ENCODE measurements around the gene BACH2.
"Not testable (repeated sequence)": the region's sequence is repeated elsewhere in the genome, so short reads cannot be mapped to it uniquely, and the experiment has no call there.

Gene BACH2

GRCh38 chr6:89928604-89929003, 368.0 kb downstream of the BACH2 start:
- no peak for DNase-seq

DNA sequence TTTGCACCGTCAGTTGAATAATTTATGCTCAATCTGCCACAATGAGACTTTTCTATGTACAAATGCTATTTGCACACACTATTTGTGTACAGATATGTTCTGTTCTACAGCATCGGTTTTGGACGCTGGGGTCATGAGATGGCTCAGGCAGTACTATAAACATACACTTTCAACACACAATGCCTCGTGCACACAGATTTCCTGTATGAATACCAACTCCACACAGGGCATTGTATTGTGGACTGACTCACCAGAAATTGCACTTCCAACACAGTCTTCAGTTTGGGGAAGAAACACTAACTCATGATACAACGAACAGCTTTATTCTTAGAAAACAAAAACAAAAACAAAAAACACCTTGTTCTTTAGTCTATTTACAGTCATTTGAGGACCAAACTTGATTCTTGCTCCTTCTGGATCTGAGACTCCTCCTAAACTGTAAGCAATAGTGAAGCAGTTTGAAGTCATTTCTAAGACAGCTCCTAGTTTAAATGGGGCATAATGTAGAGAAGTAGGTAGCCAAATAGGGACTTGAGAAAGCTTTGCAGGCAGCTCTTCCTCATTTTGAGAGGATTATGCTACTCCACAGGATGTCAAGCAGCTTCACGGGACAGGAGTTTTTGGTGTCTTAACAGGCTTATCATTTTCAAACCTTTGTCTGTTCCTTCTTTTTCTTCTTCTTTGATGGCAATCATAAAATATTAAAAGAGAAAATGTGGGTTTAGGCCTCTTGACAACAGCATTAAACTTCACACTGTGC, 368.7 kb downstream of the BACH2 start:
- no peak for DNase-seq

- no peak for DNase-seq
Measured at GRCh38 chr6:89927264-89927663, 369.4 kb downstream of the BACH2 start.

DNA sequence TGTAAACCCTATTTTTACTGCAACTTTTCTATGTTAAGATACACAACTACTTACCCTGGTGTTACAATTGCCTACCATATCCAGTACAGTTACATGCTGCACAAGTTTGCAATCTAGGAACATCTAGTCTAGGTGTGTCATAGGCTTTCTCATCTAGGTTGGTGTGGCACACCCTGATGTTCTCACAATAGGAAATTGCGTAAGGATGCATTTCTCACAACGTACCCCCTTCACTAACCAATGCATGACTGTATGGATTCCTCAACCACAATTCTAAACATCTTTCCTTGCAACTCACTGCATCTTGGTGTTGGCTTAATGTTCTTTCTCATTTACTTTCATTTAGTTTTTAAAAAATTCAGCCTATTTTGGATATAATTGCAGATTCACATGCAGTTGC, 370.8 kb downstream of the BACH2 start:
- DNase-seq: no peak

DNA sequence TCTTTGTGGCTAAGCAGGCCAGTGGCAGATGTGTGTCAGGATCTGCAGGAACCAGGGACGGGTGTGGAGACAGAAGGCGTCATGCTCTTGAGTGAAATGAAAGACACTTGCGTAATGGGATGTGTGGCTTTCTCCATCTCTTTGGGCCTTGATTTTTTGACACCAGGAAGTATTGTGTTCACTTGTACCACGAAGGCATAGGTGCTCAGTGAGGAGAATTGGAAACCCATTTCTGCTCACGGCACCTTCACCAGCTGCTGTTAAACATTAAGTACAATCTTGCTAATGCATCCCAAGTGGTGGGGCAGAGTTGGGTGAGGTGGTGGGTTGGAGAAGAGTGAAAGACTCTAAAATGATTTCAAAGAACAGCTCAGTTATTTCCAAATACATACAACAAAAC, 372.4 kb downstream of the BACH2 start:
- no peak for DNase-seq

- DNase-seq: no peak
Measured at GRCh38 chr6:89921691-89922090, 375.0 kb downstream of the BACH2 start.

- no peak for DNase-seq
Measured at GRCh38 chr6:89921197-89921596, 375.4 kb downstream of the BACH2 start.

DNA sequence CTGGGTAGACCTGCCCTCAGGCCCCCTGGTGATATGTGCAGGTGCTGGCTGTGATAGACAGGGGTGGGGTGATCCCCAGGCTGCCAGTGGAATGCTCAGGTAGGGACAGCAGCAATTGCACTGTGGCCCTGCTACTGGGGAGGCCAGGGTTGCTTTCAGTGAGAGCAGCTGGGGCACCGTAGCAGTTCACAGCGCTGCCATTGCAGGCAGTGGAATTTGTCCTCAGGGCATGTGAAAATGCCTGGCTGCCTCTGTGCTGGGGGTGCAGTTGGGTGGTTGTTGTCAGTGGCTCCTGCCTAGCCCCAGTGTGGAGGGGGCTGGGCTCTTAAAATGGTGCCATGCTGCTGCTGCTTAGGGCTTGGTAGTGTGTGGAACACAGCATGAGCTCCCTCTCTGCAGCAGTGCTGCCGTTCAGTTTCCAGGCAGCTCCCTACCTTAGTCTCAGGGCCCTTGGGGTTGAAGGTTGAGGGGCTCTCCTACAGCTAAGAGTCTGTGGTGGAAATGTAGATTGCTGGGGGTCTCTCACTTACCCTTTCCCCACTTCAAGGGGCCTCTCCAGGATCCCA, 378.8 kb downstream of the BACH2 start:
- DNase-seq: no peak

- no peak for DNase-seq
Measured at GRCh38 chr6:89917216-89917615, 379.4 kb downstream of the BACH2 start.

DNA sequence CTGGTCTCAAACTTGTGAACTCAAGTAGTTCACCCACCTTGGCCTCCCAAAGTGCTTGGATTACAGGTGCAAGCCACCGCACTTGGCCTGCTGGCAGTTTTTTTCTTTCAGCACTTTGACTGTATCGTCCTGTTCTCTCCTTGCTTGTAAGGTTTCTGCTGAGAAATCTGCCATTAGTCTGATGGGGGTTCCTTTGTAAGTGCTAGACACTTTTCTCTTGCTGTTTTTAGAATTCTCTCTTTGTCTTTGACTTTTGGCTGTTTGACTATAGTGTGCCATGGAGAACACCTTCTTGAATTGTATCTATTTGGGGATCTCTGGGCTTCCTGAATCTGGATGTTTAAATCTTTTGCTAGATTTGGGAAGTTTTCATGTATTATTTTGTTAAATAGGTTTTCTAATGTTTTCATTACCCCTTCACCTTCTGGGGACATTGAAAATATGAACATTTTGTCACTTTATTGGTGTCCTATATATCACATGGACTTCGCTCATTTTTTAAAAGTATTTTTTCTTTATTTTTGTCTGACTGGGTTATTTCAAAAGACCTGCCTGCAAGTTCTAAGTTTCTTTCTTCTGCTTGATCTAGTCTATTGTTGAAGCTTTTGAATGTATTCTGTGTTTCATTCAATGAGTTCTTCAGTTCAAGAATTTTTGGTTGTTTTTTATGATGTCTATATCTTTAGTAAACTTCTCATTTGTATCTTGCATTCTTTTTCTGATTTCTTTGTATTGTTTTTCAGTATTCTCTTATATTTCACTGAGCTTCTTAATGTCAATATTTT, 380.3 kb downstream of the BACH2 start:
- no peak for DNase-seq

DNA sequence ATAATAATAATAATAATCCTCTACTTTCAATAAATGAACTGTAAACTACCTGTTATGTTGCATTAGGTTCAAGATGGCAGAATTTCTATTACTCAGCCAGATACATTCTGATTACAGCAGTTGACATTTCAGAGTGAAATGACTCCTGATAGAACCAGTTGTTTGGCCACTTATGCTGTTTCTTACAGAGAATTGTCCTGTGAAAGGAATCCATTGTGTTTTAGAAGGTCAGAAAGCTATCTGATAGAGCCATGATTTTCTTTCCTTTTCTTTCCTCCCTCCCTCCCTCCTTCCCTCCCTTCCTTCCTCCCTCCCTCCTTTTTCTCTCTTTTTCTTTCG, 385.8 kb downstream of the BACH2 start:
- DNase-seq: no peak

DNA sequence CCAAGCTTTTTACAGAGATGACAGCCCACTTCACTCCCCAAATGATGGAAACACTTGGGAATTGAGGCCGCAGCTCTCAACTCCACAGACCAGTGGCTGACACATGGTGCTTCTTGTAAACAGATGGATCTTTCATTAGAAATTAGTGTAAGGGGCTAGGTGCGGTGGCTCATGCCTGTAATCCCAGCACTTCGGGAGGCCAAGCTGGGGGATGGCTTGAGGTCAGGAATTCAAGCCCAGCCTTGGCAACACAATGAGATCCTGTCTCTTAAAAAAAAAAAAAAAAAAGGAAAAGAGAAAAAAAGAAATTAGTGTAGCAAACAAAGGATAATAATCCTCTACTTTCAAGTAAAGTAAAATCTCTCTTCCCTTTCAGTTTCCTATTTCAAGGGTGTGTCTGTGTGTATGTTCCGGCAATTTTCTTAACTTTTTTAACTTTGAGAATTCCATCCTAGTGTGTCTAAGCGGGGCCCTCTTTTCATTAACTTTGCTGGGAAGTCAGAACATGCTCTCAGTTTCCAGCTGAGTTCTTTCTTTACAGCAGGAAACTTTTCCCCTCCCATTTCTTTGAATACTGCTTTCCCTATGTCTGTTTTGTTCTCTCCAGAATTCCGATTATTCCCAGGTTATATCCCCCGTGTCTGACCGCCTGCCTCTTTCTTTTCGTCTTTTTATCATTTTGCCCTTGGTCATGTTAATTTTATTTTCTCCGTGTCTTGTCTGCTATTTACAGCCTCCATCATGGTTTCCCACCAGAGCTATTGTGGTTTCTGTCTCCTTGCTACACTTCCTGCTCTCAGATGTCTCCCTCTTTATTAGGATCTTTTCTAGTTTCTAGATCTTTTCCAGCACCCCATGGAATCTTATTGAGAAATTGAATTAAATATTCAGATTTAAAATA, 386.4 kb downstream of the BACH2 start:
- not testable (repeated sequence) for DNase-seq

DNA sequence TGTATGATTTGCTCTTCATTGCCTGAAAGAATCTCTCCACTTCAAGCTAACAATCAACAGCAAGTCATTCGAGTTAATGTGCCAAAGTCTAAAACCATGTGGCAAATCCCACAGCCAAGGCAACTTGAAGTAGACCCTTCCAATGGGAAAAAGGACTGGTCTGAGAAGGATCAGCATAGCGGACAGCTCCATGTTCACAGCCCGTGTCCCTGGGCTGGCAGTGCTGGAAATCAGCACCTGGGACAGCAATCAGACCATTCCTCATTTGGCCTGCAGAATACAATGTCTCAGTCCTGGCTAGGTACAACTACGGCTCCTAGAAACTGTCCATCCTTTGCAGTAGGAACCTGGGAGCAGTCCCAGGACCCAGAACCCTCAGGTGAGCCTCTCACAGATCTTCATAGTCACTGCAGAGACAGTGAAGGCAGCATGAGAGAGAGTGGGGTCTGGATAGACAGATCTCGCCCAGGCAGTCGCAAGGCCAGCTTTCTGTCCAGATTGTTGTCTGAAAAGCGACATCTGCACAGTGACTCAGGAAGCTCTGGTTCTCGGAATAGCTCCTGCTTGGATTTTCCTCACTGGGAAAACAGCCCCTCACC, 401.3 kb downstream of the BACH2 start:
- DNase-seq: no peak

GRCh38 chr6:89894169-89894568, 402.5 kb downstream of the BACH2 start, which contains the start of gene GJA10:
Gene GJA10 (plus strand): TSS chr6:89894469. CDS start chr6:89894469, 0 bp downstream.
- no peak for DNase-seq

DNA sequence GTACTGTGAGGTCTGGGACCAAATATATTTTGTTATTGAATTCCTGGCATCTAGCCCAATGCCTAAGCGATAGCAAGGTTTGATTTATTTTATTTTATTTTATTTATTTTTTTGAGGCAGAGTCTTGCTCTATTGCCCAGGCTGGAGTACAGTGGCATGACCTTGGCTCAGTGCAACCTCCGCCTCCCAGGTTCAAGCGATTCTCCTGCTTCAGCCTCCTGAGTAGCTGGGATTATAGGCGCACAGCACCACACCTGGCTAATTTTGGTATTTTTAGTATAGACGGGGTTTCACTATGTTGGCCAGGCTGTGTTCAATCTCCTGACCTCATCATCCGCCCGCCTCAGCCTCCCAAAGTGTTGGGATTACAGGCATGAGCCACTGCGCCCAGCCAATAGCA, 404.1 kb downstream of the BACH2 start:
- not testable (repeated sequence) for DNase-seq

DNA sequence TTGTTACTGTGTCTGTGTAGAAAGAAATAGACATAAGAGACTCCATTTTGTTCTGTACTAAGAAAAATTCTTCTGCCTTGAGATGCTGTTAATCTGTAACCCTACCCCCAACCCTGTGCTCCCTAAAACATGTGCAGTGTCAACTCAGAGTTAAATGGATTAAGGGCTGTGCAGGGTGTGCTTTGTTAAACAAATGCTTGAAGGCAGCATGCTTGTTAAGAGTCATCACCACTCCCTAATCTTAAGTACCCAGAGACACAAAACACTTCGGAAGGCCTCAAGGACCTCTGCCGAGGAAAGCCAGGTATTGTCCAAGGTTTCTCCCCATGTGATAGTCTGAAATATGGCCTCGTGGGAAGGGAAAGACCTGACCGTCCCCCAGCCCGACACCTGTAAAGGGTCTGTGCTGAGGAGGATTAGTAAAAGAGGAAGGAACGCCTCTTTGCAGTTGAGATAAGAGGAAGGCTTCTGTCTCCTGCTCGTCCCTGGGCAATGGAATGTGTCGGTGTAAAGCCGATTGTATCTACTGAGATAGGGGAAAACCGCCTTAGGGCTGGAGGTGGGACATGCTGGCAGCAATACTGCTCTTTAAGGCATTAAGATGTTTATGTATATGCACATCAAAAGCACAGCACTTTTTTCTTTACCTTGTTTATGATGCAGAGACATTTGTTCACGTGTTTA, 405.7 kb downstream of the BACH2 start:
- peak in 1 of 3 experiments; percentile 45 for DNase-seq

GRCh38 chr6:89888871-89889270, 407.8 kb downstream of the BACH2 start:
- no peak for DNase-seq

DNA sequence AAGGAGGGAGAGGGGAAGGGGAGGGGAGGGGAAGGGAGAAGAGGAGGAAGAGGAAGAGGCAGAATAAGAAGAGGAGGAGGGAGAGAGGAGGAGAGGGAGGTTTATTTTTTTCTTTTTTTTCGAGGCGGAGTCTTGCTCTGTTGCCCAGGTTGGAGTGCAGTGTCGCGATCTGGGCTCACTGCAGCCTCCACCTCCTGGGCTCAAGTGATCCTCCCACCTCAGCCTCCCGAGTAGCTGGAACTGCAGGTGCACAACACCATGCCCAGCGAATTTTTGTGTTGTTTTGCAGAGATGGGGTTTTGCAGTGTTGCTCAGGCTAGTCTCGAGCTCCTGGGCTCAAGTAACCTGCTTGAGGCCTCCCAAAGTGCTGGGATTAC, 408.5 kb downstream of the BACH2 start:
- no peak for DNase-seq

- DNase-seq: no peak
Measured at GRCh38 chr6:89887452-89888137, 409.0 kb downstream of the BACH2 start.

- no peak for DNase-seq
Measured at GRCh38 chr6:89886378-89887120, 410.1 kb downstream of the BACH2 start.

Measured in NCI-H1417 (cell line).